NCI-H128 (cell line): ENCODE results near the gene DICER1.

Experiments used
- DNase-seq: peaks from one replicate; lab custom pipeline; 2025; ENCODE audit not compliant: unreplicated experiment; lab: John Stamatoyannopoulos, UW

The DICER1 gene

GRCh38 chr14:95062220-95062619, 95.1 kb downstream of the DICER1 start:
- no peak for DNase-seq

DNA sequence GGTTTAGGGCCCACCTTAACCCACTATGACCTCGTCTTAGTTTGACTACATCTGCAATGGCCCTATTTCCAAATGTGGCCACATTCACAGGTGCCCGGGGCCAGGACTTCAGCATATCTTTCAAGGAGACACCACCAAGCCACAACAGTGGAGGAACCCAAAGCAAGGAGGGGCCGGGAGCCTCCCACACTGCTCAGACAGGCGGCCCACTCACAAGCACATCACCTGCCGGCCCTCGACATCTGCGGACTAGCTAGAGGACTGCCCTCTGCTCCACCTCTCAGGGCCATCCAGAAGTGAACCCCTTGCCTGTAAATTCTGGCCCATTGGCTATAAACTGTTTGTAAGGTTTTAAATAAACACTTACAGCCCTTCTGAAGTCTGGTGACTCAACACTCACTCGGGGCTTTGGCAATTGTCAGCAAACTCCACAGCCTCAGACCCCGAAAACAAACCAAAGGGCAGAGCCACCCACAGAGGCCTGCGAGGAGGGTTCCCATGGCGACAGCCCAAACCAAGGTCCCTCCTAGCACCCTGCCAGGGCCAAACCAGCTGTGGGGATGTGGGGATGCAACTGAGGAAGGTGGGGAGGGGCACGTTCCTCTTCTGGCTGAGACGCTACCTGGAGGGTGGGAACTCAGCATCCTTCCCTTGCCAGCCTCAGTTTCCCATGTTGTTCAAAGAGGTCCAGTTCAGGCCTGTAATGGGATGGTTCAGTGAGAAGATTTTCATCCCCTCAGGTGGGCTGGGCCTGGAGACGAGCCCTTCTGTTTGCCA, 95.8 kb downstream of the DICER1 start:
- no peak for DNase-seq

GRCh38 chr14:95059126-95059525, 98.2 kb downstream of the DICER1 start:
- no peak for DNase-seq

DNA sequence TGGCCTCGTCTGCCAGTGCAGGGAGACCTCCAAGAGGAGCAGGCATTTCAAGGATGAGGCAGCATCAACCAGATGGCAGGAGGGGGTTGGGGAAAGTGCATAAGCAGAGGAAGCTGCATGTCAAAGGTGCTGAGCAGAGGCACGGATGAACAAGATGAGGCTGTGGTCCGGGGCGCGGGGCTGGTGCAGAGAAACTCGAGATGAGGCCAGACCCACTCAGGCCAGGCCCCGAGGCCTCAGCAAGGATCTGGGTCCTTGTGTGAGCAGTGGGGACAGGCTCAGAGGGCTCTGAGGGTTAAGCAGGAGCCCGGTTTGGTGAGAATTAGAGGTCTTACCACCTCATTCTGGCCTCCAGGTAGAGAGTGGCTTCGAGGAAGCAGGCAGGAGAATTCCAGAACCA, 98.8 kb downstream of the DICER1 start:
- no peak for DNase-seq

- no peak for DNase-seq
Observed at GRCh38 chr14:95057851-95058250, 99.5 kb downstream of the DICER1 start.

GRCh38 chr14:95057147-95057546, 100.2 kb downstream of the DICER1 start:
- DNase-seq, result no peak

- no peak for DNase-seq
Observed at GRCh38 chr14:95056476-95056875, 100.9 kb downstream of the DICER1 start.

- no peak for DNase-seq
Observed at GRCh38 chr14:95055318-95055717, 102.0 kb downstream of the DICER1 start.

- no peak for DNase-seq
Observed at GRCh38 chr14:95054346-95055280, 102.7 kb downstream of the DICER1 start.

DNA sequence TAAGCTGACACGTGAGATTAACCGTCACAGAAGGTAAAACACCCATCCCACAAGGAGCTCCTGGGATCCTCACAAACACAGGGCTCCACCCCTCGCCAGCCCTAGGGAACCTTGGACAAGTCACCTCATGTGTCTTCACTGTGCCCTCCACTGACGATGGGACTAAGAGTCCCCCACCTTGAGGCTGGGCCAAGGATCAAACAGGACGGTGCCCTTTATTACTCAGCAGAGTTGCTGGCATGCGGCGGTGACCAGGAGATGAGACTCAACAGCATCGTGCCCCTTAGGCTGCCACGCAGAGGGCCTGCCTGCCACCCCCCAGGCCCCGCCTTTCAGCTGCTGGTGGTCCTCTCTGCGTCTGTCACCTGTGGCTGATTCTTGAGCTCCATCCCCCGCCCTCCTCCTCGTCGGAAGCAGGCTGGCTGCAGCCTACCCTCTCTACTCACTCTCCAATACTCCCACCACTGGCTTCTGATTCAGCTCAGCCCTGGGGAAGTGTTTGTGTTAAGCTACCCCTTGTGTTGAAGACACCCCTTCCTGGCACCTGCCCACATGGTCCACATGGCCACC, 105.2 kb downstream of the DICER1 start:
- no peak for DNase-seq

DNA sequence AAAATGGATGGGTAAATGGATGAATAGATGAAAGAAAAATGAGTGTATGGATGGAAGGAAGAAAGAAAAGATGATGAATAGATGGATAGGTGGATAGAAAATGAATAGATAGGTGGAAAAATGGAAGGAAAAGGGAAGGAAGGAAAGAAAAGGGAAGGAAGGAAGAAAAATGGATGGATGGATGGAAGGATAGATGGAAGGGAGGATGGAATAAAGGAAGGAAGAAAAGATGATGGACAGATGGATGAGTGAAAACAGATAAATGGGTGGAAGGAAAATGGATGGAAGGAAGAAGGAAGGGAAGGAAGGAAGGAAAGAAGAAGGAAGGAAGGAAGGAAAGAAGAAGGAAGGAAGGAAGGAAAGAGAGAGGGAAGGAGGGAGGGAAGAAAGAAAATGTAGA, 107.4 kb downstream of the DICER1 start:
- no peak for DNase-seq

DNA sequence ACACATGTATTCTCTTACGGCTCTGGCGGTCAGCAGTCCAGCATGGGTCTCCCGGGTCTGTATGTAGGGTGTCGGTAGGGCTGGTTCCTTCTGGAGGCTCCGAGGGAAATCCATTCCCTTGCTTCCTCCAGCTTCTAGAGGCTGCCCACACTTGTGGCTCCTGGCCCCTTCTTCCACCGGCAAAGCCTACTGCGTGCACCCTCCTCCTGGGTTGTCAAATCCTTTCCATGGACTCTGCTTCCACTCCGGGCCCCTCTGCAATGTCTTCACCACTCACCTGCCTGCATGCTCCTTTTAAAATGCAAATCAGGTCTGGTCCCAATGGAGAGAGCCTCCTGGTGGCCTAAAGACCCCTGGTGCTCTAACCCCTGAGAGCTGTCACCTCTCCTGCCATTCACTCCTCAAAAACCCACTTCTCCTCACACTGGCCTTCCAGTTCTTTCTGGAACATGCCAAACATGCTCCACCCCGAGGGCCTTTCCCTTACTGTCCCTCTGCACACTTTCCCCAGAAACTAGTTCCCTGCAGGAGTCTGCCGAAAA, 108.5 kb downstream of the DICER1 start:
- no peak for DNase-seq

DNA sequence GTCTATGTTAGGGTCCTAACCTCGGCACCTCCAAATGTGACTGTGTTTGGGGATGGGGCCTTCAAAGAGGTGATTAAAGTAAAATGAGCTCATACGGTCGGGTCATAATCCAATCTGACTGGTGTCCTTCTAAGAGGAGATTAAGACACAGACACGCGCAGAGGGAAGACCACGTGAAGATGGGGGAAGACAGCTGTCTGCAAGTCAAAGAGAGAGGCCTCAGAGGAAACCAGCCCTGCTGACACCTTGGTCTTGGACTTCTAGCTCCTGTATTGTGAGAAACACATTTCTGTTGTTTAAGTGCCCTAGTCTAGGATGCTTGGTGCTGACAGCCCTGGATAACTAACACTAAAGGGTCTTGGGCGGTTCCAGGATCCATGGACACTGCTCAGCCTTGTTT, 109.6 kb downstream of the DICER1 start:
- DNase-seq, result no peak

- DNase-seq, result no peak
Observed at GRCh38 chr14:95046711-95047681, 110.3 kb downstream of the DICER1 start.

GRCh38 chr14:95045836-95046430, 111.4 kb downstream of the DICER1 start:
- DNase-seq, result no peak

DNA sequence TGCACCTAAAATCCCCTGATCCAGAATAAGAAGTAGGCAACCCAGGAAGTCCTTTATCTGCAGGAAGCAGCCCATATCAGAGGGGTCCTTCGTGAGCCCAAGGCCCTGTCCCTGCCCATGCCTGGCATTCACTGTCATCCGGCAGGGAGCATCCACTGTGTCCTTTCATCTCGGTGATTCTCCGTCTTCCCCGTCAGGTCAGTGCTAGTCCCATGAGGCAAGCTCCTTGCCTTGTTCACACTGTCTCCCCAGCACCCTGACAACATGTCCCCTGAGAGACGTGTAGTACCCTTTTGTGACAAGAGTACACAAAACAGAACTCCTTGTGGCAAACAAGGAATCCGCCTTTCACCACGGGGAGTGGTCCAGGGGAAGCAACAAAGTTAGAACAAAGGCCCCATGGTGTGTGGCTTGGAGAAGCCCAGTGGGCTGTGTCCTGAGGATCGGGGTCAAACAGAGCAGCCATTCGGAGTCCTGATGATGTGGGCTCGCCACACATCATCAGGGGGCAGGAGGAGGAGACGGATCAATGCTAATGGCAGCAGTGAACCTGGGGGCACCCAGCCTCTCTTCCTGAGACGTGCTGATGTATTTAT, 112.1 kb downstream of the DICER1 start:
- no peak for DNase-seq

- no peak for DNase-seq
Observed at GRCh38 chr14:95044463-95045105, 112.7 kb downstream of the DICER1 start.

GRCh38 chr14:95043732-95044462, 113.4 kb downstream of the DICER1 start:
- DNase-seq, result no peak
